Naive thymus-derived CD4-positive, alpha-beta T cell (primary cell): ENCODE results near the gene MPPED2. TPM values are rescaled to one million over a fixed set of nuclear protein-coding genes. Genes with fewer than 3 reads are reported as not detected.

Source experiments
- ATAC-seq: fragments of 150-1000 bp; cut with Tn5 transposase; 2 replicates; pipeline ENCODE4 v1.10.0; 2021; ENCODE audit warnings: mild to moderate bottlenecking, moderate library complexity
- CTCF ChIA-PET: fragments of 350-600 bp; sonication (Branson Sonifier 250); formaldehyde crosslinking; loops from one replicate; lab custom pipeline; 2021; ENCODE audit warnings: antibody characterized with exemption; lab: Charles Lee
- POLR2A ChIA-PET: fragments of 350-600 bp; sonication (Branson Sonifier 250); formaldehyde crosslinking; loops from one replicate; lab custom pipeline; 2021; ENCODE audit warnings: antibody characterized with exemption, inconsistent platforms; lab: Charles Lee
- DNase-seq, 9 donors: peaks; one replicate each; pipeline versions ENCODE4 v3.0.0 to v3.0.0-alpha.2; 2020 to 2022; ENCODE audit warnings: mixed read lengths in 1 of 9
- H3K27ac ChIP-seq: one replicate; pipeline ENCODE4 v1.7.0; 2013; ENCODE audit warnings: mild to moderate bottlenecking, low read depth, low read length, moderate library complexity
- H3K27me3 ChIP-seq, 2 donors: one replicate each; pipeline ENCODE4 v1.7.0; 2013; ENCODE audit warnings: low read length in 2 of 2, mild to moderate bottlenecking in 2 of 2, moderate library complexity in 2 of 2; ENCODE audit not compliant: control insufficient read depth in 2 of 2, insufficient read depth in 2 of 2
- H3K36me3 ChIP-seq, 3 experiments: 1 replicate in 2 of 3; 2 replicates in 1 of 3; pipeline ENCODE4 v1.7.0; 2013; ENCODE audit warnings: low read length in 3 of 3, mild to moderate bottlenecking in 3 of 3, moderate library complexity in 1 of 3; ENCODE audit not compliant: insufficient read depth in 3 of 3, control insufficient read depth in 2 of 3
- H3K4me1 ChIP-seq, 2 donors: one replicate each; pipeline ENCODE4 v1.7.0; 2013; ENCODE audit warnings: low read length in 2 of 2, mild to moderate bottlenecking in 2 of 2, moderate library complexity in 1 of 2; ENCODE audit not compliant: control insufficient read depth in 2 of 2, insufficient read depth in 2 of 2
- H3K4me3 ChIP-seq: 2 replicates; pipeline ENCODE4 v1.7.0; 2013; ENCODE audit warnings: mild to moderate bottlenecking, low read length
- H3K9me3 ChIP-seq, 3 experiments: 1 replicate in 2 of 3; 2 replicates in 1 of 3; pipeline ENCODE4 v1.7.0; 2013; ENCODE audit warnings: low read length in 3 of 3; ENCODE audit not compliant: control insufficient read depth in 2 of 3
- H3K27ac Mint-ChIP-seq, 9 donors: one replicate each; pipeline ENCODE4 v1.8.0; 2020 to 2022; ENCODE audit warnings: mixed read lengths in 9 of 9, mild to moderate bottlenecking in 8 of 9, moderate library complexity in 5 of 9, inconsistent platforms in 2 of 9
- H3K27me3 Mint-ChIP-seq, 5 donors: one replicate each; pipeline ENCODE4 v1.8.0; 2021 to 2022; ENCODE audit warnings: mixed read lengths in 5 of 5, mild to moderate bottlenecking in 1 of 5
- H3K36me3 Mint-ChIP-seq, 5 donors: one replicate each; pipeline ENCODE4 v1.8.0; 2020 to 2022; ENCODE audit warnings: mixed read lengths in 5 of 5, mild to moderate bottlenecking in 3 of 5, inconsistent platforms in 1 of 5
- H3K4me1 Mint-ChIP-seq, 7 donors: one replicate each; pipeline ENCODE4 v1.8.0; 2020 to 2022; ENCODE audit warnings: mixed read lengths in 7 of 7, mild to moderate bottlenecking in 3 of 7, inconsistent platforms in 1 of 7
- H3K4me3 Mint-ChIP-seq, 10 donors: one replicate each; pipeline ENCODE4 v1.8.0; 2020 to 2022; ENCODE audit warnings: mild to moderate bottlenecking in 10 of 10, mixed read lengths in 10 of 10, moderate library complexity in 6 of 10, inconsistent platforms in 2 of 10
- H3K9me3 Mint-ChIP-seq, 11 donors: one replicate each; pipeline ENCODE4 v1.8.0; 2020 to 2022; ENCODE audit warnings: mixed read lengths in 11 of 11, mild to moderate bottlenecking in 4 of 11, inconsistent platforms in 1 of 11, moderate library complexity in 1 of 11
- intact Hi-C, 2 donors: fragments of 100-400 bp; cut with micrococcal nuclease; formaldehyde crosslinking; loops; one replicate each; pipeline ENCODE4 v1.15.1; 2023
- polyA plus RNA-seq, 2 donors: library from polyadenylated mRNA; unstranded; fragments of 300-500 nt; fragmentation: Illumina TruSeq; gene quantifications; one replicate each; pipeline ENCODE4 v1.2.3, GENCODE V29; 2021
- total RNA-seq, 6 experiments: library from RNA in 5 of 6; stranded (reverse) in 5 of 6; gene quantifications; 1 replicate in 5 of 6; 2 replicates in 1 of 6; pipeline ENCODE4 v1.2.3 and lab custom pipeline; 2021 to 2026

MPPED2 gene
- total and polyA plus RNA-seq, 7 experiments from 2014 or later, result 0.09 to 3.5 (median 1.3) TPM; not detected in 2

GRCh38 chr11:30465192-30465591 lies 121.0 kb downstream of the MPPED2 start:
- DNase-seq (no peak), ATAC-seq (no peak)
- Histone ChIP-seq H3K9me3 (no peaks in the 10 kb centered on the region), H3K27me3 (no peaks in the 10 kb centered on the region), H3K4me1 (no peaks in the 10 kb centered on the region), H3K4me3 (no peak overlapping the region), H3K36me3 (no peaks in the 10 kb centered on the region), H3K27ac (no peak overlapping the region)
- Mint-ChIP-seq H3K36me3 (no peaks in the 10 kb centered on the region), H3K4me1 (peaks cover 0 to 6% (median 0%) of the 10 kb centered on the region in 7 donors), H3K27me3 (peaks cover 0 to 13% (median 0%) of the 10 kb centered on the region in 5 donors), H3K9me3 (peaks cover 0 to 8% (median 0%) of the 10 kb centered on the region in 11 donors), H3K4me3 (no peak overlapping the region), H3K27ac (no peak overlapping the region)
- ChIA-PET CTCF (no interaction called here), POLR2A (no interaction called here)
- intact Hi-C loops, result no loop called here

GRCh38 chr11:30463266-30463665 lies 122.9 kb downstream of the MPPED2 start:
- H3K27ac ChIP-seq, result no peak overlapping the region
- Mint-ChIP-seq H3K4me3 (no peak overlapping the region), H3K9me3 (peaks cover 0 to 8% (median 0%) of the 10 kb centered on the region in 11 donors), H3K27me3 (peaks cover 0 to 16% (median 0%) of the 10 kb centered on the region in 5 donors), H3K36me3 (peaks cover 0 to 1% (median 0%) of the 10 kb centered on the region in 5 donors), H3K27ac (no peak overlapping the region), H3K4me1 (peaks cover 0 to 6% (median 0%) of the 10 kb centered on the region in 7 donors)
- DNase-seq, result no peak
- ChIA-PET CTCF (no interaction called here), POLR2A (no interaction called here)
- ATAC-seq, result no peak
- H3K4me1 ChIP-seq, result no peaks in the 10 kb centered on the region
- H3K9me3 ChIP-seq, result no peaks in the 10 kb centered on the region
- no peak overlapping the region for H3K4me3 ChIP-seq
- no peaks in the 10 kb centered on the region for H3K36me3 ChIP-seq
- H3K27me3 ChIP-seq, result no peaks in the 10 kb centered on the region
- intact Hi-C loops, result no loop called here

- POLR2A ChIA-PET, result interaction anchor here (0.6 kb wide), 1 partner anchor 134 kb away, joined by 3 read pairs; no protein-coding TSS in a partner anchor
- no peak overlapping the region for H3K27ac Mint-ChIP-seq
Measured at GRCh38 chr11:30462421-30462820, 123.7 kb downstream of the MPPED2 start.

GRCh38 chr11:30459821-30460220 lies 126.3 kb downstream of the MPPED2 start:
- no peaks in the 10 kb centered on the region for H3K4me1 ChIP-seq
- H3K36me3 ChIP-seq, result no peaks in the 10 kb centered on the region
- peaks cover 0 to 4% (median 0%) of the 10 kb centered on the region in 5 donors for H3K36me3 Mint-ChIP-seq
- H3K27ac Mint-ChIP-seq, result no peak overlapping the region
- no peak for DNase-seq
- peaks cover 0 to 13% (median 0%) of the 10 kb centered on the region in 5 donors for H3K27me3 Mint-ChIP-seq
- no peaks in the 10 kb centered on the region for H3K9me3 ChIP-seq
- peaks cover 0 to 5% (median 0%) of the 10 kb centered on the region in 11 donors for H3K9me3 Mint-ChIP-seq
- H3K4me3 ChIP-seq, result no peak overlapping the region
- no peak overlapping the region for H3K27ac ChIP-seq
- POLR2A ChIA-PET, result no interaction called here
- intact Hi-C loops, result no loop called here
- no peak overlapping the region for H3K4me3 Mint-ChIP-seq
- CTCF ChIA-PET, result no interaction called here
- no peak for ATAC-seq
- no peaks in the 10 kb centered on the region for H3K27me3 ChIP-seq
- H3K4me1 Mint-ChIP-seq, result peaks cover 0 to 6% (median 0%) of the 10 kb centered on the region in 7 donors

More at GRCh38 chr11:30462421-30462820, 123.7 kb downstream of the MPPED2 start:
- peaks cover 0 to 16% (median 0%) of the 10 kb centered on the region in 5 donors for H3K27me3 Mint-ChIP-seq
- no peak overlapping the region for H3K4me3 Mint-ChIP-seq
- H3K9me3 Mint-ChIP-seq, result peaks cover 0 to 8% (median 0%) of the 10 kb centered on the region in 11 donors
- Histone ChIP-seq H3K4me1 (no peaks in the 10 kb centered on the region), H3K9me3 (no peaks in the 10 kb centered on the region), H3K27me3 (no peaks in the 10 kb centered on the region), H3K36me3 (no peaks in the 10 kb centered on the region), H3K4me3 (no peak overlapping the region), H3K27ac (no peak overlapping the region)
- DNase-seq, result no peak
- H3K4me1 Mint-ChIP-seq, result peaks cover 0 to 6% (median 0%) of the 10 kb centered on the region in 7 donors
- intact Hi-C loops, result no loop called here
- no peak for ATAC-seq
- peaks cover 0 to 4% (median 0%) of the 10 kb centered on the region in 5 donors for H3K36me3 Mint-ChIP-seq
- CTCF ChIA-PET, result no interaction called here

GRCh38 chr11:30459306-30459705 lies 126.8 kb downstream of the MPPED2 start:
- H3K36me3 Mint-ChIP-seq, result peaks cover 0 to 4% (median 0%) of the 10 kb centered on the region in 5 donors
- Histone ChIP-seq H3K4me3 (no peak overlapping the region), H3K4me1 (no peaks in the 10 kb centered on the region), H3K27me3 (no peaks in the 10 kb centered on the region), H3K36me3 (no peaks in the 10 kb centered on the region), H3K27ac (no peak overlapping the region), H3K9me3 (no peaks in the 10 kb centered on the region)
- no peak overlapping the region for H3K4me3 Mint-ChIP-seq
- ATAC-seq (no peak), DNase-seq (no peak)
- ChIA-PET POLR2A (no interaction called here), CTCF (no interaction called here)
- peaks cover 0 to 5% (median 0%) of the 10 kb centered on the region in 11 donors for H3K9me3 Mint-ChIP-seq
- intact Hi-C loops, result no loop called here
- peaks cover 0 to 6% (median 0%) of the 10 kb centered on the region in 7 donors for H3K4me1 Mint-ChIP-seq
- peaks cover 0 to 13% (median 3%) of the 10 kb centered on the region in 5 donors for H3K27me3 Mint-ChIP-seq
- H3K27ac Mint-ChIP-seq, result no peak overlapping the region

GRCh38 chr11:30458541-30458940 lies 127.6 kb downstream of the MPPED2 start:
- intact Hi-C loops, result no loop called here
- ATAC-seq, result no peak
- H3K36me3 ChIP-seq, result no peaks in the 10 kb centered on the region
- Mint-ChIP-seq H3K36me3 (peaks cover 0 to 4% (median 0%) of the 10 kb centered on the region in 5 donors), H3K9me3 (peaks cover 0 to 5% (median 0%) of the 10 kb centered on the region in 11 donors), H3K27me3 (peaks cover 0 to 13% (median 3%) of the 10 kb centered on the region in 5 donors), H3K4me1 (peaks cover 0 to 6% (median 0%) of the 10 kb centered on the region in 7 donors), H3K27ac (no peak overlapping the region), H3K4me3 (no peak overlapping the region)
- no peak overlapping the region for H3K27ac ChIP-seq
- no peaks in the 10 kb centered on the region for H3K4me1 ChIP-seq
- no peak overlapping the region for H3K4me3 ChIP-seq
- no peaks in the 10 kb centered on the region for H3K27me3 ChIP-seq
- H3K9me3 ChIP-seq, result no peaks in the 10 kb centered on the region
- no peak for DNase-seq
- ChIA-PET POLR2A (no interaction called here), CTCF (no interaction called here)

- peaks cover 0 to 5% (median 0%) of the 10 kb centered on the region in 7 donors for H3K4me1 Mint-ChIP-seq
- no peak overlapping the region for H3K27ac Mint-ChIP-seq
- H3K4me3 ChIP-seq, result no peak overlapping the region
- no peaks in the 10 kb centered on the region for H3K4me1 ChIP-seq
- ATAC-seq, result no peak
- no peak overlapping the region for H3K27ac ChIP-seq
- DNase-seq, result no peak
- H3K9me3 ChIP-seq, result no peaks in the 10 kb centered on the region
- H3K36me3 Mint-ChIP-seq, result peaks cover 0 to 4% (median 0%) of the 10 kb centered on the region in 5 donors
- peaks cover 0 to 10% (median 0%) of the 10 kb centered on the region in 11 donors for H3K9me3 Mint-ChIP-seq
- no peaks in the 10 kb centered on the region for H3K36me3 ChIP-seq
- CTCF ChIA-PET, result no interaction called here
- H3K4me3 Mint-ChIP-seq, result no peak overlapping the region
- peaks cover 0 to 14% (median 0%) of the 10 kb centered on the region in 5 donors for H3K27me3 Mint-ChIP-seq
- intact Hi-C loops, result no loop called here
- POLR2A ChIA-PET, result no interaction called here
- no peaks in the 10 kb centered on the region for H3K27me3 ChIP-seq
Measured at GRCh38 chr11:30457087-30457486, 129.1 kb downstream of the MPPED2 start.
